Colonic mucosa (tissue), 4 donors: ENCODE results near the gene PKNOX2. TPM values are rescaled to one million over a fixed set of nuclear protein-coding genes. Genes with fewer than 3 reads are reported as not detected.

Experiments used
- DNase-seq: peaks from one replicate; pipeline ENCODE4 v3.0.0-alpha.2; 2020
- H3K27ac ChIP-seq: fragments of 200-600 bp; one replicate; pipeline ENCODE4 v1.8.0; 2021
- H3K27me3 ChIP-seq: fragments of 200-600 bp; one replicate; pipeline ENCODE4 v1.8.0; 2021
- H3K36me3 ChIP-seq: fragments of 200-600 bp; one replicate; pipeline ENCODE4 v1.8.0; 2021
- H3K4me1 ChIP-seq: fragments of 200-600 bp; one replicate; pipeline ENCODE4 v1.8.0; 2021; ENCODE audit warnings: mild to moderate bottlenecking
- H3K4me3 ChIP-seq: fragments of 200-600 bp; one replicate; pipeline ENCODE4 v1.8.0; 2021
- H3K9ac ChIP-seq, 2 donors: one replicate each; pipeline ENCODE4 v1.7.0; 2013; ENCODE audit warnings: control low read depth in 2 of 2, low read depth in 2 of 2, low read length in 2 of 2
- H3K9me3 ChIP-seq: fragments of 200-600 bp; one replicate; pipeline ENCODE4 v1.8.0; 2021
- CTCF ChIP-seq: fragments of 200-600 bp; IDR thresholded peaks from one replicate; pipeline ENCODE4 v1.8.0; 2022; ENCODE audit warnings: antibody characterized with exemption, mild to moderate bottlenecking
- intact Hi-C: fragments of 100-400 bp; cut with DNase I; formaldehyde crosslinking; loops from one replicate; pipeline ENCODE4 v1.14.1; 2022
- total RNA-seq, 2 donors: library from RNA; stranded (reverse); fragmentation: NEBNext Ultra II Directional in 1 of 2; extraction: Animal tissue kit (Norgen Biotek cat#: 25700) in 1 of 2; gene quantifications; one replicate each; pipeline ENCODE4 v1.2.1, GENCODE V29; 2021
- donor health status: healthy.
- donor health status: DM: no; HTN: no; CAD: no.
- donor health status: DM: no; HTN: no; CAD: no.

PKNOX2 gene
- total RNA-seq, 2 donors from 2014 or later, result 0.52 to 1.3 TPM

DNA sequence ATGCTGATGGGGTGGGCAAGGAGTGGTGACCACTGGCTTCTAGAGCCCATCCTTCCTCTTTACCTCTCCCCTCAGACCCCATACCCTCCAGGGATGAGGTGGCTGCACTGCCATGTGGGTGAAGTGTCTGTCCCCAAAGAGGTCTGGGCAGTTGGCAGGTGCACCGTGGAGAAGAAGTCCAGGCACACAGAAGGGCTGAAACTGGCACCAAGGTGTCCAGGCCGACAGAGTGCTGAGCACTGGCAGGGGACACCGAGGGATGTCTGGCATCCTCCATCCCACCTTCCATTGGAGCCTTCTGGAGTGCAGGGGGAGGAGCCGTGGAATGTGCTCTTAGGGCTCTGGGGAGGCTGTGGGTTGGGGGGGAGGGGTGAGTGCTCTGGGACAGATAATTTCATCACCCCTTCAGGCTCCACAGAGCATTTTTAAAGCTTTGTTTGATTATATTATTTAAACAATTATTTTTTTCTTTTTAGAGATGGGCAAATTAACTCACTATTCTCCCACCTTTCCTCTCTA, 37.9 kb downstream of the PKNOX2 start:
- Histone ChIP-seq H3K27me3 (no peaks in the 10 kb centered on the region), H3K36me3 (no peaks in the 10 kb centered on the region), H3K4me1 (no peaks in the 10 kb centered on the region), H3K9ac (no peak overlapping the region), H3K4me3 (no peak overlapping the region), H3K9me3 (no peaks in the 10 kb centered on the region), H3K27ac (no peak overlapping the region)
- DNase-seq, result no peak
- no peak for TF ChIP-seq CTCF
- intact Hi-C loops, result no loop called here

GRCh38 chr11:125202977-125203376, 38.4 kb downstream of the PKNOX2 start:
- Histone ChIP-seq H3K9ac (no peak overlapping the region), H3K36me3 (no peaks in the 10 kb centered on the region), H3K27ac (no peak overlapping the region), H3K27me3 (no peaks in the 10 kb centered on the region), H3K4me3 (no peak overlapping the region), H3K9me3 (no peaks in the 10 kb centered on the region), H3K4me1 (no peaks in the 10 kb centered on the region)
- intact Hi-C loops, result no loop called here
- TF ChIP-seq CTCF, result no peak
- no peak for DNase-seq

DNA sequence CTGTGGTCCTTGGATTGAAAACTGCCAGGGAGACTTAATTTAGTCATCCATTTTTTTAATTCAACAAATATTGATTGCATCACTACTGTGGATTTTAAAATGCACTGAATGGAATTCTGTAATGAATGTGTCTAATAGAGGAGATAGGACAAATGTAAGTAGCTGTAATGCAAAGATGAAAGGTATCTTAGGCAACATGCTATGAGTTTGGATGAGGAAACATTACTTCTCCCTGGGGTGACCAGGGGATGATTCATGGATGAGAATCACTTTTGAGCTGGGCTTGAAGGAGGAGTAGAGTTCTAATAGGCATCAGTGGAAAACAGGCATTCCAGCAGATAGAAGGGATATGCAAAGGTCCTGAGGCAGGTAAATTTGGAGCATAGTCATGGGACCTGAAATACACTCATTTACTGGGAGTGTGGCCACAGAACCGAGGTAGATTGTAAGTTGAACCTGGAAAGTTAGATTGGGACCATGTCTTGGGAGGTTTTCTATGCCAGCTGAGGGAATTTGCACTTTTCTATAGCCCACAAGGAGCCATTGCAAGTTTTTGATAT, 43.4 kb downstream of the PKNOX2 start:
- Histone ChIP-seq H3K4me3 (no peak overlapping the region), H3K9ac (no peak overlapping the region), H3K9me3 (no peaks in the 10 kb centered on the region), H3K4me1 (no peaks in the 10 kb centered on the region), H3K36me3 (no peaks in the 10 kb centered on the region), H3K27me3 (no peaks in the 10 kb centered on the region), H3K27ac (no peak overlapping the region)
- no peak for DNase-seq
- TF ChIP-seq CTCF, result no peak
- intact Hi-C loops, result no loop called here

DNA sequence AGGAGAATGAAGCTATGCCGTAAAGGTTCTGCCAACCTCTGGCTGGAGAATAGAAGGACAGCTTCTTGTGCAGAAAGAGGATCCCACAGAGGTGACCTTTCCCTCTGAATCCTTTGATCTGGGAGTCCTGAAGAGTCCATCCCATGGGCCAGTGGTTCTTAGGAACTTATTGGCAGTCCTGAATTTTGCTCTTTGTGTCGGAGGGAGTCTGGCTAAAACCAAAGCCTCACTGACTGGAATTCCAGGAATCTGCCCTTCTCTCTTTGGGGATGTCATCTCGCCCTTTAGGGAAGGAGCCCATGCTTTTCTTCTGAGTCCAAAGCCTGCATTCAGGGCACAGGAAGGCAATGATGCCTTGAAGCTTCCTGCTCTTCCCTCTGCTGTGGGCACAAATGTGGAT, 45.5 kb downstream of the PKNOX2 start:
- no peak overlapping the region for H3K27ac ChIP-seq
- H3K9me3 ChIP-seq, result no peaks in the 10 kb centered on the region

DNA sequence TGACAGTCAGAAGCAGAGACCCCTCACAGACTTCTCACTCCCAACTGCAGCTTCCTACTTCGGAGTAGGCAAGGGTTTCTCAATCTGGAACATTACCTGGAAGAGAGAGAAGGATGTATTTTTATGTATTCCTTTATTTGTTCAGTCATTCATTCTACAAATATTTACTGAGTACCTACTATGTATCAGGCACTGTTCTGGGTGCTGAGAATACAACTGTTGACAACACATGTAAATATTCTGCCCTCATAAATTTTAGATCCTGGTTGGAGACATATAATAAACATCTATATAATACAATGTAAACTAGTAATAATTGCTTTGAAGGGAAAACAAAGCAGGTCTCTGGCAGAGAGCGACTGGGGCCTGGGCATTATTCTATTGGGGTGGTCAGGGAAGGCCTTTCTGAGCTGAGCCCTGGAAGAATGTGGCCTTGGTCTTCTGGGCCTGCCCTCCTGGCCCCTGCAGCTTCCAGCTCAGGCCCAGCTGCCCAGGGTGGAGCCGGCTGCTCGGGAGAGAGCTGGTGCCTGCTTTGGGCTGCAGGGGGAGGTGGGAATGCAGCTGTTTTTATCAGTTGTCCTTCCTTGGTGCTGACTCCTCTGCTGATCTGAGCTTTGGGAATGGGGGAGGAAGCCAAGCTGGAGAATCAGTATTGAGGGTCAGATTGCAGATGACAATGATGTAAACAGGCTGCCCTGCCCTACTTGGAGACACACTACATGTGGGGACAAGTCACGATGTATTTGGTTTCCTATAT, 46.8 kb downstream of the PKNOX2 start:
- no peaks in the 10 kb centered on the region for H3K4me1 ChIP-seq
- TF ChIP-seq CTCF, result no peak
- H3K36me3 ChIP-seq, result no peaks in the 10 kb centered on the region
- no peak overlapping the region for H3K9ac ChIP-seq
- H3K27ac ChIP-seq, result no peak overlapping the region
- intact Hi-C loops, result no loop called here
- DNase-seq, result no peak
- no peak overlapping the region for H3K4me3 ChIP-seq
- no peaks in the 10 kb centered on the region for H3K9me3 ChIP-seq
- no peaks in the 10 kb centered on the region for H3K27me3 ChIP-seq

More for the DNA sequence above, 45.5 kb downstream of the PKNOX2 start:
- Histone ChIP-seq H3K9ac (no peak overlapping the region), H3K4me3 (no peak overlapping the region), H3K36me3 (no peaks in the 10 kb centered on the region), H3K4me1 (no peaks in the 10 kb centered on the region), H3K27me3 (no peaks in the 10 kb centered on the region)
- intact Hi-C loops, result no loop called here
- TF ChIP-seq CTCF, result no peak
- no peak for DNase-seq
